DLD1 (cell line): Measurements from ENCODE around the gene NDUFA12.
"Not testable (repeated sequence)": the region's sequence is repeated elsewhere in the genome, so short reads cannot be mapped to it uniquely, and the experiment has no call there.

Experiments
- in situ Hi-C: cut with HindIII; loops from 2 replicates; pipeline ENCODE4 v1.10.0; 2017; ENCODE audit warnings: low sequenced_read_pairs

NDUFA12 gene

GRCh38 chr12:95003213-95003920, at the start of gene NDUFA12:
NDUFA12 (minus strand) TSS chr12:95003697; CDS start chr12:95003680, 17 bp downstream.
- in situ Hi-C loops = no loop called here

- in situ Hi-C loops = no loop called here
Measured at GRCh38 chr12:95051241-95051640, 47.7 kb upstream of the NDUFA12 start.

DNA sequence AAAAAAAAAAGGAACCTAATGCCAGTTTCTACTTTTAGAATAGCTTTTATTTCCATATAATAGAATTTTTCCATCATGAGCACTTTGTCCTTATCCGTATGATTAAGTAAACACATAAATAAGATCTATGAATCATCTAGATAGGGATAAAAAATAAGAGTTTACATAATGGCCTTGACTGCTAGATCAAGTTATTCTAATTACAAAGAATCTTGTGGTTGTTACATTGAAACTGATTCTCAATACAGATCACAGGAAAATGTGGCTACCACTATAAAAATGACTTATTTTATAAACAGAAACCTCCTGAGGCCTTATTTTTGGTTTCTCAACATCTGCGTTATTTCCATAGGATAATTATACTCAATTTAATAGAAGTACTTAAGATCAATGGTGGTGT, 34.4 kb upstream of the NDUFA12 start:
- in situ Hi-C loops = no loop called here

DNA sequence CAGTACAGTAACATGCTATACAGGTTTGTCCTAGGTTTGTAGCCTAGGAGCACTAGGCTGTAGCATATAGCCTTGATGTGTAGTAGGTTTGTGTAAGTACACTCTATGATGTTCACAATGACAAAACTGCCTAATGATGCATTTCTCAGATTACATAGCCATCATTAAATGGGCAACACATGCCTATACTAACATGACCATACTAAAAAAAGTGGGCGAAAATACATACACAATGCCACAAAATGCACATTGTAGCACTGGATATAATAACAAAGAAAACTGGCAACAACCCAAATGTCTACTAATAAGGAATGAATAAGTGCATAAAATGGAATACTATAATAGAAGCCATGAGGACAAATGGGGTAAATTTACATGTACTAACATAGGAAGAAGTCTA, 31.3 kb upstream of the NDUFA12 start:
- in situ Hi-C loops = no loop called here

GRCh38 chr12:95022477-95022876, 19.0 kb upstream of the NDUFA12 start:
- in situ Hi-C loops = no loop called here

DNA sequence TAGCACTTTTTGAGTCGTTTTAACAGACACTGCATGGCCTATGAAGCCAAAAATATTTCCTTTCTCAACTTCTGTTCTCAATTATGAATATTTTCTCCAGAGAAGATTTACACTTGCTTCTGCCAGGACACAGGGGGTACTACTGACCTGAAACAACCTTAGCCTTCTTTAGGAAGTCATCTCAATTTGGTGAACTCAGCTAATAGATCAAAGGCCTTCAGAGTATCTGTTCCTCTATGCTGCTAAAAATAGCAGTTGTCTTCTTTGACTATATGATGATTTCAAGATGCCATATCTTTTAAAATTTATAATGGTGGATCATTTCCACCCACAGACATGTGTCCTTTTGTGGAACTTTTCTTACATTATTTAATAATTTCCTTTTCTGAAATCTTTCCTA, 14.0 kb upstream of the NDUFA12 start:
- in situ Hi-C loops = no loop called here

- in situ Hi-C loops = no loop called here
Measured at GRCh38 chr12:95016120-95016519, 12.6 kb upstream of the NDUFA12 start.

- in situ Hi-C loops = no loop called here
Measured at GRCh38 chr12:95014554-95014953, 11.1 kb upstream of the NDUFA12 start.

GRCh38 chr12:95006206-95006605, 2.7 kb upstream of the NDUFA12 start:
- in situ Hi-C loops = no loop called here

DNA sequence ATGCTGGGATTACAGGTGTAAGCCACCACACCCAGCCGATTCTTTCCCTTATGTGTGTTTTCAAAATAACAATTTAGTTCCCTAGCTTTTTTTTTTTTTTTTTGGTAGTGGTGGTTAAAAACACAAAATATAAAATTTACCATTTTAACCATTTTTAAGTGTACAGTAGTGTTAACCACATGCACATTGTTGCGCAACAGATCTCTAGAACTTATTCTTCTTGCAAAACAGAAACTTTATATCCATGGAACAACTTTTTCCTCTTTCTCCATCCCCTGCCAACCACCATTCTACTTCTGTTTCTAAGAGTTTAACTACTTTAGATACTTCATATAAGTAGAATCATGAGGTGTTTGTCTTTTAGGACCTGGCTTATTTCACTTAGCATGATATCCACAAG, 1.1 kb upstream of the NDUFA12 start:
- in situ Hi-C loops = no loop called here

DNA sequence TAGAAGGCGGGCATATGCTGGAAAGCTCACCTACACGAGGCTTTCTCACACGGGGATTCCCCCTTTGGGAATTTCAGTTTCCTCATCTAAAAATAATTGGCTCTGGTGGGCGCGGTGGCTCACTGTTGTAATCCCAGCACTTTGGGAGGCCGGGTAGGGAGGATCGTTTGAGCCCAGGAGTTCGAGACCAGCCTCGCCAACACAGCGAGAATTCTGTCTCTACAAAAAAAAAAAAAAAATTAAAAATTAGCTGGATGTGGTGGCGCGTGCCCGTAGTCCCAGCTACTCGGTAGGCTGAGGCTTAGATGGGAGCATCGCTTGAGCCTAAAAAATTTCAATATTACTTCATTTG, 400 bp upstream of the NDUFA12 start:
- in situ Hi-C loops = no loop called here

- in situ Hi-C loops = no loop called here
Measured at GRCh38 chr12:95002754-95003153, 743 bp downstream of the NDUFA12 start.

- in situ Hi-C loops = no loop called here
Measured at GRCh38 chr12:94998326-94998725, 5.2 kb downstream of the NDUFA12 start.

GRCh38 chr12:94997726-94998125, 5.8 kb downstream of the NDUFA12 start:
- in situ Hi-C loops = no loop called here

DNA sequence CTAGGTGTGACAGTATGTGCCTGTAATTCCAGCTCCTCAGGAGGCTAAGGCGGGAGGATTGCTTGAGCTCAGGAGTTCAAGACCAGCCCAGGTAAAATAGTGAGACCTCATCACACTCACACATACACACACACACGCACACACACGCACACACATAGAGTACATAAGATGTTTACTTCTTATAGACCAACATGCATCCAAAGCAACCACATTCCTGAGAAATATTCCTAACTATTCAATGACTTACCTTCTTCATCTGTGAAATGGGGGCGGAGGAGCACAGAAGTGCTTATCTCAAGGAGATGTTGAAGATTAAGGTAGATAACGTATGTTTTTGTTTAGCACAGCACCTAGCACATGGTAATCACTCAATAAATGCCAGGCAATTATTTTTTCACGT, 6.4 kb downstream of the NDUFA12 start:
- in situ Hi-C loops = no loop called here

DNA sequence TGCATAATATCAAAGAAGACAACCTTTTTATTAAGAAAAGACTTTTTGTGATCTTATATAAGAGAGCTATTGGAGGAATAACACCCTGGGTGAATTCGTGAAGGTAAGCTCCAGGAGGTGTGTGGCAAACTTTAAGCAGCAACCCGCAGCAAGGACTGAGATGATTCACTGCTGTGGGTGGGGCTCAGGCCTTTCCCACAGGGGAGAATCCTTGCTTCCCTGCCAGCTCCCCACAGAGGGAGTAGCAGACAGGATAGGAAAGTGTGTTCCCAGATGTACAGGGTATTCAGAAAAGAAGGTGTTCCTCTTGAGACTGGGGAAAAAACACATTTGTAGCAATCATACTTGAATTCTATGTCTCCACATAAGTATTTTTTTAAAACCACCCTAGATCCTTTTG, 9.2 kb downstream of the NDUFA12 start:
- in situ Hi-C loops = no loop called here

DNA sequence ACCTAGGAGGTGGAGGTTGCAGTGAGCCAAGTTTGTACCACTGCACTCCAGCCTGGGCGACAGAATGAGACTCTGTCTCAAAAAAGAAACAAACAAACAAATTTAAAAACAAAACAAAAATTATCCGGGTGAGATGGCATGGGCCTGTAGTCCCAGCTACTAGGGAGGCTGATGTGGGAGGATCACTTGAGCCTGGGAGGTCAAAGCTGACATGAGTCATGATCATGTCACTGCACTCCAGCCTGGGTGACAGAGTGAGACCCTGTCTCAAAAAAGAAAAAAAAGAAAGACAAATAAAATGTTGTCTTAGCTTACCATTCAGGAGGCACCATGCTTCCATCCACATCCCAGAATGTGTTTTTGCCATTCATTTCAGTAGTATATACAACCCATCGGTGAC, 9.6 kb downstream of the NDUFA12 start:
- in situ Hi-C loops = not testable (repeated sequence)

GRCh38 chr12:94990222-94990621, 13.3 kb downstream of the NDUFA12 start:
- in situ Hi-C loops = no loop called here

GRCh38 chr12:94988471-94988870, 15.0 kb downstream of the NDUFA12 start:
- in situ Hi-C loops = no loop called here

DNA sequence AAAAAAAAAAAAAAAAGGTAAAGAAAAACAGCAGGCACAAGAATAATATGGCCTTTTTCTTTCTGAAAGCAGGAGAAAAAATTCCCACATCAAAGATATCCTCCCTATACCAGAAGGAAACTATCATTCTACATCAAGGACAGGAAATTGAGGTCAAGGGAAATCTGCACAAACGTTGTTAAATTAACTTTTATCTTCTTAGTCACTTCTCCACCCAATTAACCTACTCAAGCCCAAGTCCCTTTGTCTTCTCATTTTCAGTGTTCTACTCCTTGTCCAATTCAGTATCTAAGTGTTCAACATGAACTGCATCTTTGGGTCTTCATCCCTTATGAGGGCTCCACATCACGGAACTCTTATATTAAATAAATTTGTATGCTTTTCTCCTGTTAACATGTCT, 15.7 kb downstream of the NDUFA12 start:
- in situ Hi-C loops = no loop called here

DNA sequence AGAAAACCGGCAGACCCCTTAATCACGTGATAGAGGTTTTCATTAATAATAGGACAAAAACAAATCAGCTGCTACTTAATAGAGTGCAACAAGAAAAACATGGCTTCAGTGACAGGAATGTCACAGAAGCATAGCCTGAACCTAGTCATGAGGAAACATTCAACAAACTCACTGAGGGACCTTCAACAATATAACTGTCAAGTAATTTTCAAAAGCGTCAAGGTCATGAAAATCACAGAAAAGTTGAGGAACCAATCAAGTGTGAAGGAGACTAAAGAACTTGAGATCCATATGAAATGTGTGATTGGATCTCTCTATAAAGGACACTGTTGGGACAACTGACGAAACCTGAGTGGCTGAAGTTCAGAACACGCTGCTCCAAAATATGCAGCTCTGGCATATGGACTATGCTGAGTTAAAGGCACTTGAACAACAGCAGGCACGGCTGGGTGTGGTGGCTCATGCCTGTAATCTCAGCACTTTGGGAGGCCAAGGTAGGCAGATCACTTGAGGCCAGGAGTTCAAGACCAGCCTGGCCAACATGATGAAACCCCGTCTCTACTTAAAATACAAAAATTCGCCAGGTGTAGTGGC, 16.3 kb downstream of the NDUFA12 start:
- in situ Hi-C loops = no loop called here

GRCh38 chr12:94985099-94985498, 18.4 kb downstream of the NDUFA12 start:
- in situ Hi-C loops = not testable (repeated sequence)

GRCh38 chr12:94983321-94983720, 20.2 kb downstream of the NDUFA12 start:
- in situ Hi-C loops = no loop called here
